Measurements from ENCODE around the gene P4HTM.
A peak's percentile ranks its signal among the peaks of the same experiment; 100 is the strongest.

Gene P4HTM

DNA sequence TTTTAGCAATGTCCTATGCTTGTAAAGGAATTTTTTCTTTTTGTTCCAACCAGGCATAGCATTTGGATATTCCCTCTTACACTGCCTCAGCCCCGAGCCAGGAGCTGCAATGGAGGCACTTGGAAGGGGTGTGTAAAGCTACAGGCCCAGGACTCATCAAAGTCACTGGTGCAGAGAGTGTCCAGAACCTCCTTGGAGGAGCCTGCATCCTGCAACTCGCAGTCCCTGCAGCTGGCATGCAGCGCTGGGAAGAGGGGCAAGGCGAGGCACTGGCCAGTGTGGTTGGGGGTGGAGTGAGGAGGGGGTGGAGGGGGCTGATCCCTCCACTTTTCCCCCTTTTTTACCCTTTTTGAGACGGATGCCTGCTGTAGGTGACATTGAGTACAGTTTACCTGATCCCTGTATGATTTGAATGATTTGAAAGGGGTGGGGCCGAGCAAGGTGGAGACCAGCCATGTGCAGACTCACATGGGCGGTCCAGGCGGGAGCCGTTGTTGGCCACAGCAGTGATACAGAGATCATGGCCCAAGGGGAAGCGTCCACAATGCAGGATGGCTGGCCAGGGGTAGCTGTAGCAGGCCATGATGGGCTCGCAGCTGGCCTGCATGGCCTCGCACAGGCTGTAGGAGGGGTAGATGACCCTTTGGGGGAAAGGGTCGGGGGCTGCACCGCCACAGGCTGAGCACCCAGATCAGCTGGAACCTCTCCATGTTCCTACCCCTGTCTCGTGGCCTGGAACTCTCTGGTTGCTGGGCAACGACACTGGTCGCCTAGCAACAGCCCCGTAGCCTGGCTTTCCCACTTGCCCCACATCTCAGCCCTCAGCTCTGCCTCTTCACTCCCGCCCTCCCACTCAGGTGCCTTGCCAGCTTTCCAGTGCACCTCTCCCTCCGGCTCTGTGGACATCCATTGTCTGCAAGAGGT is 7.9 kb downstream of the P4HTM start:
- Histone ChIP-seq H3K4me3 (IDR thresholded peaks at IDR 0.05; ENCODE audit: insufficient read depth, low read depth, low read length) (no peak overlapping the region), H3K4me1 (ENCODE audit: low read depth, poor library complexity, severe bottlenecking) (peaks cover 25% of the 10 kb centered on the region), H3K4me2 (no peak overlapping the region), H2AFZ (ENCODE audit: low read depth) (no peak overlapping the region), H3K79me2 (ENCODE audit: insufficient read depth, low read depth) (no peaks in the 10 kb centered on the region), H3K9ac (no peak overlapping the region), H3K36me3 (ENCODE audit: insufficient read depth) (no peaks in the 10 kb centered on the region), H4K20me1 (ENCODE audit: insufficient read depth) (no peaks in the 10 kb centered on the region), H3K27me3 (ENCODE audit: insufficient read depth, low read depth) (no peaks in the 10 kb centered on the region), H3K27ac (no peak overlapping the region)
- TF ChIP-seq, protein P1, sequence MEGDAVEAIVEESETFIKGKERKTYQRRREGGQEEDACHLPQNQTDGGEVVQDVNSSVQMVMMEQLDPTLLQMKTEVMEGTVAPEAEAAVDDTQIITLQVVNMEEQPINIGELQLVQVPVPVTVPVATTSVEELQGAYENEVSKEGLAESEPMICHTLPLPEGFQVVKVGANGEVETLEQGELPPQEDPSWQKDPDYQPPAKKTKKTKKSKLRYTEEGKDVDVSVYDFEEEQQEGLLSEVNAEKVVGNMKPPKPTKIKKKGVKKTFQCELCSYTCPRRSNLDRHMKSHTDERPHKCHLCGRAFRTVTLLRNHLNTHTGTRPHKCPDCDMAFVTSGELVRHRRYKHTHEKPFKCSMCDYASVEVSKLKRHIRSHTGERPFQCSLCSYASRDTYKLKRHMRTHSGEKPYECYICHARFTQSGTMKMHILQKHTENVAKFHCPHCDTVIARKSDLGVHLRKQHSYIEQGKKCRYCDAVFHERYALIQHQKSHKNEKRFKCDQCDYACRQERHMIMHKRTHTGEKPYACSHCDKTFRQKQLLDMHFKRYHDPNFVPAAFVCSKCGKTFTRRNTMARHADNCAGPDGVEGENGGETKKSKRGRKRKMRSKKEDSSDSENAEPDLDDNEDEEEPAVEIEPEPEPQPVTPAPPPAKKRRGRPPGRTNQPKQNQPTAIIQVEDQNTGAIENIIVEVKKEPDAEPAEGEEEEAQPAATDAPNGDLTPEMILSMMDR (conservative IDR thresholded peaks at IDR 0.05; ENCODE audit: low read depth, low read length): no peak

DNA sequence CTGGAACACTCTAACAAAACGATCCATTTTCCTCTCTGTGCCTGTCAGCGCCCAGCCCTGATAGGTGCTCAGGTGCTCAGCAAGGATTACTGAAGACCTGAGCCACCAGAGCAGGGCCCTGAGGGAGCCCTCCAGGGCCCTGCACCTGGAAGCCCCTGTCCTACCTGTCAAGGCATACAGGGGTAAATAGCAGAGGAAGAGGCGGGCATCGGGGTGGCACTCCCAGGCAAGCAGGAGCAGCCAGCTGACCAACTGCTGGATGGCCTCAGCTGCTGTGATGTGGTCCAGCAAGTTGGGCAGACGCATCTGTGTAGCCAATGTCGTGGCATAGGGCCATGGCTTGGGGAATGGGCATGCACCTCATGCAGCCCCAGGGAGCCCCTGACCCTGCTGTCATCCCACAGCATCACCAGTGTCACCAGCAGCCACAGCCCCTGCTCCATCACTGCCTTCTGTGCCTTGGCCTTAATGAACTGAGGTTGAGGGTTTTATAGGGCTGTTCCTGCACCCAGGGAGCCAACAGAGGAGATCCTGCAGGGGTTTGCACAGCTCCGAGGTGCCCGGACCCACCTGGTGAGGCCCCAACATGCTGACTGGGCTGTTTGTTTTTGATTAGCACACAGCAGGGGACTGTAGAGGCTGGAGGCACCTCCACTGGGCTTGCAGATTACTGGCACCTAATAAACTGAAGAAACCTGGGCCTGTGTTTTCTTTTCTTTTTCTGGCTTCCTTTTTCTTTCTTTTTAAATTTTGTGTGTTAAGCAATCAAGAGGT is 9.2 kb downstream of the P4HTM start:
- Histone ChIP-seq H3K4me2 (peak overlapping the region; percentile 63; the same call in 1 of the 2 replicates), H3K36me3 (ENCODE audit: insufficient read depth) (no peaks in the 10 kb centered on the region), H3K4me1 (ENCODE audit: low read depth, poor library complexity, severe bottlenecking) (peaks cover 25% of the 10 kb centered on the region), H3K27me3 (ENCODE audit: insufficient read depth, low read depth) (no peaks in the 10 kb centered on the region), H4K20me1 (ENCODE audit: insufficient read depth) (no peaks in the 10 kb centered on the region), H3K9ac (no peak overlapping the region), H2AFZ (ENCODE audit: low read depth) (no peak overlapping the region), H3K79me2 (ENCODE audit: insufficient read depth, low read depth) (no peaks in the 10 kb centered on the region), H3K27ac (peak overlapping the region; percentile 42; the same call in 1 of the 2 replicates), H3K4me3 (IDR thresholded peaks at IDR 0.05; ENCODE audit: insufficient read depth, low read depth, low read length) (no peak overlapping the region)
- TF ChIP-seq, protein P1 (conservative IDR thresholded peaks at IDR 0.05; ENCODE audit: low read depth, low read length): no peak

DNA sequence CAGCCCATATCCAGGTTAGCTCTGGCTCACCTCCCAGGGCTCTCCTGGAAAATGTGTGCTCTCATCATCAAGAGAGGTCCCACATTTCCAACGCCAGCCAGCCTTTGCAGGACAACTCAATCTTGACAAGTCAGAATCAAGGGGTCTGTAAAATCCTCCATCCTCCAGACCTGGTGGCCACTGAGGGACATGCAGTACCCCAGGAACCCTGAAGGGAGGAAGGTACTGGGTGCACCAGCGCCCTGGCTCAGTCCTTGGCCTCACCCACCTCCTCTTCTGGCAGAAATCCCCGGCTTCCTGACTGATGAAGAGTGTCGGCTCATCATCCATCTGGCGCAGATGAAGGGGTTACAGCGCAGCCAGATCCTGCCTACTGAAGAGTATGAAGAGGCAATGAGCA is 11.1 kb downstream of the P4HTM start:
- Histone ChIP-seq H3K36me3 (ENCODE audit: insufficient read depth) (no peaks in the 10 kb centered on the region), H3K79me2 (ENCODE audit: insufficient read depth, low read depth) (no peaks in the 10 kb centered on the region), H3K27me3 (ENCODE audit: insufficient read depth, low read depth) (no peaks in the 10 kb centered on the region), H2AFZ (ENCODE audit: low read depth) (no peak overlapping the region), H3K4me1 (ENCODE audit: low read depth, poor library complexity, severe bottlenecking) (peaks cover 30% of the 10 kb centered on the region), H3K4me2 (no peak overlapping the region), H4K20me1 (ENCODE audit: insufficient read depth) (no peaks in the 10 kb centered on the region), H3K4me3 (IDR thresholded peaks at IDR 0.05; ENCODE audit: insufficient read depth, low read depth, low read length) (no peak overlapping the region), H3K27ac (no peak overlapping the region), H3K9ac (no peak overlapping the region)
- TF ChIP-seq, protein P1 (conservative IDR thresholded peaks at IDR 0.05; ENCODE audit: low read depth, low read length): no peak

DNA sequence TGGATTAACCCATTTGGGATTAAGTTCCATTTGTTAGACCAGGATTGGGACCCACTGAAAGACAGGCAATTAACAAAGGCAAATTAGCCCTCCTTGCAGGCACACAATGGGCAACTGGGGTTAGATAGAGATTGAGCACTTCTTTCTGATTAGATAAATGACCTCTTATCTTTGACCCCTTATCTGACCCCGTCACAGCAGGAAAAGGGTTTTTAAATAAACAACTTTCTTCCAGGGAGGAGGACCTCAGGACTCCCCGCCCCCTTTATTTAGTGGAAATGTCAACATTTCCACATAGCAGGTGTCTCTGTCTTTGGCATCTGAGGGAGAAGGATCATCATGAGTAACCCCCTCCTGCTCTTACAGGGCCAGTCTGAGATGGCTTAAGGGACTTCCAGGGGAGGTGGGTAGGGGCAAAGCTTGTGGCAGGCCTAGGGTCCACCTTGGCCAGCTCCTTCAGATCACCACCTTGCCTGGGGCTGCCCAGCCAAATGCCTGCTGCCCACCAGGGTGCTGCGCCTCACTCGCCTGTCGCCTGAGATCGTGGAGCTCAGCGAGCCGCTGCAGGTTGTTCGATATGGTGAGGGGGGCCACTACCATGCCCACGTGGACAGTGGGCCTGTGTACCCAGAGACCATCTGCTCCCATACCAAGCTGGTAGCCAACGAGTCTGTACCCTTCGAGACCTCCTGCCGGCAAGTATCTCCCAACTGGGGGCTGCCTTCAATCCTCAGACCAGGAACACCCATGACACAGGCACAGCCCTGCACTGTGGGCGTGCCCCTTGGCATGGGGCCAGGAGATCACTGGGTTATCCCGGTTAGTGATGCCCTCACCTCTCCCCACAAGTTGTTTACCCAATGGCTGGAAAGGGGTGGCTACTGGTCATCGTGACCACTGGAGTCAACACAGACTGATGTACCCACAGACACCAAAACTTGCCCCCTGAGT is 14.6 kb downstream of the P4HTM start:
- H3K27ac ChIP-seq: no peak overlapping the region
- H3K79me2 ChIP-seq (ENCODE audit: insufficient read depth, low read depth): peaks cover 14% of the 10 kb centered on the region
- no peaks in the 10 kb centered on the region for H4K20me1 ChIP-seq (ENCODE audit: insufficient read depth)
- no peak overlapping the region for H3K9ac ChIP-seq
- H2AFZ ChIP-seq (ENCODE audit: low read depth): no peak overlapping the region
- H3K27me3 ChIP-seq (ENCODE audit: insufficient read depth, low read depth): no peaks in the 10 kb centered on the region
- H3K4me2 ChIP-seq: no peak overlapping the region
- H3K4me1 ChIP-seq (ENCODE audit: low read depth, poor library complexity, severe bottlenecking): peaks cover 23% of the 10 kb centered on the region
- H3K4me3 ChIP-seq (IDR thresholded peaks at IDR 0.05; ENCODE audit: insufficient read depth, low read depth, low read length): no peak overlapping the region
- TF ChIP-seq, protein P1 (conservative IDR thresholded peaks at IDR 0.05; ENCODE audit: low read depth, low read length): no peak
- H3K36me3 ChIP-seq (ENCODE audit: insufficient read depth): no peaks in the 10 kb centered on the region
